ENCODE data around the gene INPP5B. TPM values are rescaled to one million over a fixed set of nuclear protein-coding genes. Genes with fewer than 3 reads are reported as not detected.

Gene INPP5B
- total and polyA plus RNA-seq, 10 of the 15 experiments (the other 5 are each of a cell fraction or from before 2014, with no cell fraction given), result 10.9 to 54.4 (median 26.9) TPM

DNA sequence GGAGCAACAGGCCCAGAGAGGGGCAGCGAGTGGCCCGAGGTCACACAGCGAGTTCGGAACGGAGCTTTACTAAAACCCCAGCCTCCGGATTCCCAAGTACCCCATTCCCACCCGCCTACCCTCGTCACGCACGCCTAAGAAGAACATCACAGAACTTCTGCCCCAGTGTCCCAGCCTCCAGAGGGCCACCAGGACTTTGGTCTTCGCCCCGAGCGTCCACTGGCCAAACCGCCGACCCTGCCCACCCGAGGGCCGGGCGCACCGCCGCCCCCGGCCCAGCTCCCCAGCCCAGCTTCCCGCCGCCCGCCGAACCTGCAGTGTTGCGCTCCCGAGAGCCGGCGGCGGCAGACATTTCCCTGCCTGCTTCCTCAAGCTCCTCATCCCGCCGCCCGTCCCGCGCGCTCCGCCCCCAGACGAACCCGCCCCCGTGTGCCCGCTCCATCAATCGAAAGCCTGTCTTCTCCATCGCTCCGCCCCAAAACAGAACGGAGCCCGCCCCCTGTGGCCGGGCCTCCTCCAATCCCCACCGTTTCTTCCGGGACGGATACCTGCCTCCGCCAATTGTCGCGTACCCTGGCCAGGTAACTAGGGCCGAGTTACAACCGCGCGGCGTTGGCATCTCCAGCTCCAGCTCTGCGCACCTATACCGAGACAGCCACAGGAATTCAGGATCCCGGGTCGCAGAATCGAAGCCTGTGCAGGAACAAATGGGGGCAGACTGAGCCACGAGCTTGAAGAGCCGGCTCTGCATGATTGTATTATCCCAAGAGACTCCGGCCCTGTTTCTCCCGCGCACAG, 15.3 kb downstream of the INPP5B start (continued):
- peak; percentile 92 for TF ChIP-seq NFYB (IDR thresholded peaks at IDR 0.05; ENCODE audit: insufficient read depth, low read depth, low read length)
- TF ChIP-seq POLR2AphosphoS2 (IDR thresholded peaks at IDR 0.05; ENCODE audit: low read depth, low read length), result 0 out of 2 replicates have a peak, but pooled peaks have one; percentile 45
- no peak for TF ChIP-seq ETV6 (conservative IDR thresholded peaks at IDR 0.05 in 1 of 2, IDR thresholded peaks at IDR 0.05 in 1 of 2; ENCODE audit: borderline replicate concordance in 1 of 2, low read depth in 1 of 2)
- no peak for TF ChIP-seq EP300 (IDR thresholded peaks at IDR 0.05; ENCODE audit: borderline replicate concordance in 1 of 2, control insufficient read depth in 1 of 2, low read depth in 2 of 2, low read length in 2 of 2)
- no peak for TF ChIP-seq SREBF2 (IDR thresholded peaks at IDR 0.05; ENCODE audit: low read length)
- peak; percentile 98 for TF ChIP-seq SMARCA5 (IDR thresholded peaks at IDR 0.05)
- TF ChIP-seq CHD4 (IDR thresholded peaks at IDR 0.05), result no peak
- TF ChIP-seq, protein P1, sequence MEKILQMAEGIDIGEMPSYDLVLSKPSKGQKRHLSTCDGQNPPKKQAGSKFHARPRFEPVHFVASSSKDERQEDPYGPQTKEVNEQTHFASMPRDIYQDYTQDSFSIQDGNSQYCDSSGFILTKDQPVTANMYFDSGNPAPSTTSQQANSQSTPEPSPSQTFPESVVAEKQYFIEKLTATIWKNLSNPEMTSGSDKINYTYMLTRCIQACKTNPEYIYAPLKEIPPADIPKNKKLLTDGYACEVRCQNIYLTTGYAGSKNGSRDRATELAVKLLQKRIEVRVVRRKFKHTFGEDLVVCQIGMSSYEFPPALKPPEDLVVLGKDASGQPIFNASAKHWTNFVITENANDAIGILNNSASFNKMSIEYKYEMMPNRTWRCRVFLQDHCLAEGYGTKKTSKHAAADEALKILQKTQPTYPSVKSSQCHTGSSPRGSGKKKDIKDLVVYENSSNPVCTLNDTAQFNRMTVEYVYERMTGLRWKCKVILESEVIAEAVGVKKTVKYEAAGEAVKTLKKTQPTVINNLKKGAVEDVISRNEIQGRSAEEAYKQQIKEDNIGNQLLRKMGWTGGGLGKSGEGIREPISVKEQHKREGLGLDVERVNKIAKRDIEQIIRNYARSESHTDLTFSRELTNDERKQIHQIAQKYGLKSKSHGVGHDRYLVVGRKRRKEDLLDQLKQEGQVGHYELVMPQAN (conservative IDR thresholded peaks at IDR 0.05), result no peak
- TF ChIP-seq, protein P2, sequence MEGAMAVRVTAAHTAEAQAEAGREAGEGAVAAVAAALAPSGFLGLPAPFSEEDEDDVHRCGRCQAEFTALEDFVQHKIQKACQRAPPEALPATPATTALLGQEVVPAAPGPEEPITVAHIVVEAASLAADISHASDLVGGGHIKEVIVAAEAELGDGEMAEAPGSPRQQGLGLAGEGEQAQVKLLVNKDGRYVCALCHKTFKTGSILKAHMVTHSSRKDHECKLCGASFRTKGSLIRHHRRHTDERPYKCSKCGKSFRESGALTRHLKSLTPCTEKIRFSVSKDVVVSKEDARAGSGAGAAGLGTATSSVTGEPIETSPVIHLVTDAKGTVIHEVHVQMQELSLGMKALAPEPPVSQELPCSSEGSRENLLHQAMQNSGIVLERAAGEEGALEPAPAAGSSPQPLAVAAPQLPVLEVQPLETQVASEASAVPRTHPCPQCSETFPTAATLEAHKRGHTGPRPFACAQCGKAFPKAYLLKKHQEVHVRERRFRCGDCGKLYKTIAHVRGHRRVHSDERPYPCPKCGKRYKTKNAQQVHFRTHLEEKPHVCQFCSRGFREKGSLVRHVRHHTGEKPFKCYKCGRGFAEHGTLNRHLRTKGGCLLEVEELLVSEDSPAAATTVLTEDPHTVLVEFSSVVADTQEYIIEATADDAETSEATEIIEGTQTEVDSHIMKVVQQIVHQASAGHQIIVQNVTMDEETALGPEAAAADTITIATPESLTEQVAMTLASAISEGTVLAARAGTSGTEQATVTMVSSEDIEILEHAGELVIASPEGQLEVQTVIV (IDR thresholded peaks at IDR 0.05; ENCODE audit: borderline replicate concordance, partially characterized antibody), result no peak
- no peak for TF ChIP-seq CBX3 (IDR thresholded peaks at IDR 0.05; ENCODE audit: borderline replicate concordance, low read depth)
- no peak for TF ChIP-seq CBX5 (IDR thresholded peaks at IDR 0.05; ENCODE audit: low read depth)
- peak; percentile 79 for TF ChIP-seq POLR2A (IDR thresholded peaks at IDR 0.05; ENCODE audit: low read depth, low read length)
- 0 out of 2 replicates have a peak, but pooled peaks have one; percentile 43 for TF ChIP-seq CREM (IDR thresholded peaks at IDR 0.05; ENCODE audit: low read depth)
- peak; percentile 64; the same call in 1 of the 2 replicates for TF ChIP-seq HDGF (IDR thresholded peaks at IDR 0.05)
- TF ChIP-seq LARP7 (IDR thresholded peaks at IDR 0.05), result no peak
- peak in 1 of 2 experiments; percentile 56; a peak in 1 of 3 replicates for TF ChIP-seq EGR1 (IDR thresholded peaks at IDR 0.05; ENCODE audit: borderline replicate concordance in 1 of 2, low read depth in 2 of 2, low read length in 2 of 2)
- no peak for TF ChIP-seq CBFB (IDR thresholded peaks at IDR 0.05; ENCODE audit: low read depth)
- no peak for TF ChIP-seq RAD51 (IDR thresholded peaks at IDR 0.05)
- TF ChIP-seq NFIC (IDR thresholded peaks at IDR 0.05; ENCODE audit: low read depth, low read length), result no peak
- TF ChIP-seq SIN3A (IDR thresholded peaks at IDR 0.05; ENCODE audit: low read depth, low read length), result 0 out of 2 replicates have a peak, but pooled peaks have one; percentile 33
- peak; percentile 60 for TF ChIP-seq IKZF1 (conservative IDR thresholded peaks at IDR 0.05)
- no peak for TF ChIP-seq PAX5 (IDR thresholded peaks at IDR 0.05; ENCODE audit: borderline replicate concordance, low read depth, low read length)
